K562 (cell line): ENCODE results near the gene PSMD14. TPM values are rescaled to one million over a fixed set of nuclear protein-coding genes. Genes with fewer than 3 reads are reported as not detected.

Source experiments
- ATAC-seq: fragments of 200-7000 bp; cut with Tn5 transposase; 3 replicates; pipeline ENCODE4 v1.9.1; 2020; ENCODE audit warnings: moderate library complexity
- BruUV-seq: library from RNA; stranded (reverse); fragments of 400-500 nt; replicated peaks from 2 replicates; lab custom pipeline; 2021; lab: Mats Ljungman, UMichigan
- CTCF ChIA-PET: fragments of 300-600 bp; formaldehyde crosslinking; extraction: SDS; loops from one replicate; lab custom pipeline; 2021; ENCODE audit warnings: low intra/inter-chr PET ratio; lab: Yijun Ruan, JAX
- POLR2A ChIA-PET: fragments of 300-600, 350-650 bp; sonication (Branson Sonifier 250); formaldehyde crosslinking; extraction: SDS; loops from one replicate; lab custom pipeline; 2021; ENCODE audit warnings: antibody characterized with exemption, inconsistent platforms; lab: Yijun Ruan, JAX
- DNase-seq, 4 experiments: peaks; one replicate each; pipeline versions ENCODE4 v3.0.0 to v3.0.0-alpha.2; 2011 to 2018; ENCODE audit warnings: low spot score in 3 of 4, mixed read lengths in 3 of 4; ENCODE audit errors: extremely low read depth in 1 of 4
- FAIRE-seq: peaks from 2 replicates; lab custom pipeline; 2011; peaks lifted over from hg19 to GRCh38; lab: Jason Lieb, UNC
- H2AFZ ChIP-seq: 2 replicates; pipeline ENCODE4 v1.6.0; 2011; ENCODE audit warnings: low read depth, low read length, control low read depth, inconsistent platforms
- H3K27ac ChIP-seq: fragments of 200-600 bp; 3 replicates; pipeline ENCODE4 v1.8.0; 2011; ENCODE audit warnings: low read depth, mild to moderate bottlenecking, control low read depth, inconsistent platforms, low read length, moderate library complexity, mixed read lengths; ENCODE audit errors: extremely low read depth
- H3K27me3 ChIP-seq, 2 experiments: fragments of 300-600 bp in 1 of 2; 2 replicates in 1 of 2; 3 replicates in 1 of 2; pipeline versions ENCODE4 v1.6.0 to v1.8.0; 2011; ENCODE audit warnings: inconsistent platforms in 2 of 2, low read length in 2 of 2, mild to moderate bottlenecking in 1 of 2, mixed read lengths in 1 of 2, moderate library complexity in 1 of 2; ENCODE audit not compliant: control insufficient read depth in 2 of 2, insufficient read depth in 2 of 2
- H3K36me3 ChIP-seq: fragments of 300-600 bp; 3 replicates; pipeline ENCODE4 v1.8.0; 2011; ENCODE audit warnings: mild to moderate bottlenecking, low read length, inconsistent platforms; ENCODE audit not compliant: control insufficient read depth, insufficient read depth
- H3K4me1 ChIP-seq, 2 experiments: fragments of 200-600 bp in 1 of 2; replicated peaks in 1 of 2; 2 replicates in 1 of 2; 3 replicates in 1 of 2; pipeline versions ENCODE4 v1.5.1 to v1.8.0; 2011; ENCODE audit warnings: inconsistent platforms in 2 of 2, low read length in 2 of 2, mild to moderate bottlenecking in 1 of 2, mixed read lengths in 1 of 2, moderate library complexity in 1 of 2; ENCODE audit not compliant: control insufficient read depth in 2 of 2, insufficient read depth in 2 of 2
- H3K4me2 ChIP-seq: 2 replicates; pipeline ENCODE4 v1.6.1; 2011; ENCODE audit warnings: low read length, control low read depth, inconsistent platforms, mixed read lengths; ENCODE audit not compliant: insufficient read depth
- H3K4me3 ChIP-seq: fragments of 200-600 bp; sonication (generic), shearing (Covaris generic); 2 replicates; pipeline ENCODE4 v1.5.1; 2016; ENCODE audit warnings: control low read depth, inconsistent platforms
- H3K79me2 ChIP-seq: fragments of 200-600 bp; 3 replicates; pipeline ENCODE4 v1.8.0; 2011; ENCODE audit warnings: low read length, inconsistent platforms; ENCODE audit not compliant: control insufficient read depth, insufficient read depth
- H3K9ac ChIP-seq, 2 experiments: 2 replicates each; pipeline versions ENCODE4 v1.6.0 to v1.6.1; 2011; ENCODE audit warnings: low read depth in 2 of 2, low read length in 2 of 2, control low read depth in 1 of 2, inconsistent platforms in 1 of 2, mild to moderate bottlenecking in 1 of 2, mixed read lengths in 1 of 2; ENCODE audit not compliant: insufficient read depth in 1 of 2
- H3K9me1 ChIP-seq: one replicate; pipeline ENCODE4 v1.6.0; 2011; ENCODE audit warnings: inconsistent platforms, mild to moderate bottlenecking, low read length, moderate library complexity; ENCODE audit not compliant: control insufficient read depth, insufficient read depth
- H3K9me3 ChIP-seq: replicated peaks from 2 replicates; pipeline ENCODE4 v1.5.1; 2011; ENCODE audit warnings: low read depth, low read length, inconsistent platforms; ENCODE audit not compliant: control insufficient read depth, insufficient read depth
- H4K20me1 ChIP-seq: replicated peaks from 2 replicates; pipeline ENCODE4 v1.6.1; 2011; ENCODE audit warnings: low read length, inconsistent platforms, mixed read lengths; ENCODE audit not compliant: control insufficient read depth, insufficient read depth
- ZNF133 ChIP-seq: fragments of 250-450 bp; sonication (Bioruptor Pico); IDR thresholded peaks from 2 replicates; pipeline ENCODE4 v1.4.0; 2020; ENCODE audit warnings: mild to moderate bottlenecking
- WGBS: fragments of 100-300 bp; shearing (Covaris generic); methylation state at CpG from one replicate; pipeline ENCODE4 v1.1.6; 2016; ENCODE audit warnings: low coverage, mixed read lengths; ENCODE audit not compliant: insufficient coverage; ENCODE audit errors: missing lambda C conversion rate; 5-methylcytosine and 5-hydroxymethylcytosine counted together
- in situ Hi-C: fragments of 300-500 bp; cut with MboI; formaldehyde crosslinking; loops from 4 replicates; pipeline ENCODE4 v1.15.0; 2018; ENCODE audit warnings: inconsistent platforms, mixed read lengths
- intact Hi-C: fragments of 100-400 bp; cut with micrococcal nuclease; formaldehyde crosslinking; loops from 2 replicates; pipeline ENCODE4 v1.14.2; 2022
- polyA plus RNA-seq, 8 experiments: library from polyadenylated mRNA; depleted of rRNA in 4 of 8; stranded (reverse) in 5 of 8; unstranded in 3 of 8; fragments of >200 nt; fragmentation: Nextera tagmentation in 2 of 8; fragmentation: Illumina TruSeq in 1 of 8; extraction: Ambion mirVana in 2 of 8; extraction: Trizol in 1 of 8; gene quantifications; 2 replicates each; pipeline versions ENCODE4 v1.2.1 to v1.2.3, GENCODE V29; 2011 to 2014; ENCODE audit warnings: inconsistent platforms in 1 of 8, missing spikeins in 1 of 8
- total RNA-seq, 7 experiments: library from RNA; depleted of rRNA in 6 of 7; stranded (reverse); fragments of >200 nt in 6 of 7; fragmentation: Illumina TruSeq in 2 of 7; extraction: Trizol in 2 of 7; gene quantifications; 2 replicates each; pipeline versions ENCODE4 v1.2.1 to v1.2.3, GENCODE V29; 2011 to 2021; ENCODE audit warnings: low replicate concordance in 1 of 7
- TF ChIP-seq, protein P1 (sequence below): sonication (generic); formaldehyde crosslinking; IDR thresholded peaks from 2 replicates; pipeline ENCODE4 v1.8.1; 2023; ENCODE audit warnings: mild to moderate bottlenecking, missing genetic modification reagents

The PSMD14 gene
- total and polyA plus RNA-seq, 9 of the 15 experiments (the other 6 are each of a cell fraction or from before 2014, with no cell fraction given) = 151 to 515 (median 228) TPM

GRCh38 chr2:161423421-161424393 is 115.5 kb downstream of the PSMD14 start:
- peaks cover 51 to 60% of the 10 kb centered on the region in 2 experiments for H3K27me3 ChIP-seq
- H3K27ac ChIP-seq = no peak overlapping the region
- no peaks in the 10 kb centered on the region for H3K36me3 ChIP-seq
- H3K9me1 ChIP-seq = no peaks in the 10 kb centered on the region
- no peaks in the 10 kb centered on the region for H4K20me1 ChIP-seq
- H3K4me1 ChIP-seq = peaks cover 0 to 22% of the 10 kb centered on the region in 2 experiments; a peak in 2 of 5 replicates
- H3K9me3 ChIP-seq = no peaks in the 10 kb centered on the region
- 51% methylated on average over 62 of the region's 125 CpGs for WGBS
- no peak overlapping the region for H3K4me3 ChIP-seq
- ATAC-seq (no peak), FAIRE-seq (no peak), DNase-seq (no peak)
- ChIA-PET POLR2A (no interaction called here), CTCF (no interaction called here)
- no peaks in the 10 kb centered on the region for H3K79me2 ChIP-seq
- intact Hi-C loops (no loop called here), in situ Hi-C loops (no loop called here)
- no peak for TF ChIP-seq ZNF133 (CRISPR knock-in tag)
- TF ChIP-seq, protein P1, sequence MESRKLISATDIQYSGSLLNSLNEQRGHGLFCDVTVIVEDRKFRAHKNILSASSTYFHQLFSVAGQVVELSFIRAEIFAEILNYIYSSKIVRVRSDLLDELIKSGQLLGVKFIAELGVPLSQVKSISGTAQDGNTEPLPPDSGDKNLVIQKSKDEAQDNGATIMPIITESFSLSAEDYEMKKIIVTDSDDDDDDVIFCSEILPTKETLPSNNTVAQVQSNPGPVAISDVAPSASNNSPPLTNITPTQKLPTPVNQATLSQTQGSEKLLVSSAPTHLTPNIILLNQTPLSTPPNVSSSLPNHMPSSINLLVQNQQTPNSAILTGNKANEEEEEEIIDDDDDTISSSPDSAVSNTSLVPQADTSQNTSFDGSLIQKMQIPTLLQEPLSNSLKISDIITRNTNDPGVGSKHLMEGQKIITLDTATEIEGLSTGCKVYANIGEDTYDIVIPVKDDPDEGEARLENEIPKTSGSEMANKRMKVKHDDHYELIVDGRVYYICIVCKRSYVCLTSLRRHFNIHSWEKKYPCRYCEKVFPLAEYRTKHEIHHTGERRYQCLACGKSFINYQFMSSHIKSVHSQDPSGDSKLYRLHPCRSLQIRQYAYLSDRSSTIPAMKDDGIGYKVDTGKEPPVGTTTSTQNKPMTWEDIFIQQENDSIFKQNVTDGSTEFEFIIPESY (CRISPR knock-in tag) = peak; percentile 46; the same call in 1 of the 2 replicates
- no peak overlapping the region for H3K9ac ChIP-seq
- H3K4me2 ChIP-seq = no peak overlapping the region
- BruUV-seq = no TSS peak
- no peak overlapping the region for H2AFZ ChIP-seq
